GM23338 (cell line): Measurements from ENCODE around the gene CELF2. TPM values are rescaled to one million over a fixed set of nuclear protein-coding genes. Genes with fewer than 3 reads are reported as not detected.

Experiments used
- ATAC-seq: fragments of 200-7000 bp; cut with Tn5 transposase; 3 replicates; pipeline ENCODE4 v1.9.1; 2020
- DNase-seq: peaks from one replicate; pipeline ENCODE4 v3.0.0-alpha.2; 2015; ENCODE audit warnings: low spot score
- H2AFZ ChIP-seq: fragments of 200-600 bp; sonication (generic); 2 replicates; pipeline ENCODE4 v1.8.0; 2016; ENCODE audit warnings: antibody characterized with exemption, mild to moderate bottlenecking, moderate library complexity
- H3F3A ChIP-seq: fragments of 200-600 bp; sonication (generic); replicated peaks from 2 replicates; pipeline ENCODE4 v1.8.0; 2017; ENCODE audit warnings: antibody characterized with exemption, mixed run types, low read depth
- H3K27ac ChIP-seq: fragments of 200-600 bp; sonication (generic); 2 replicates; pipeline ENCODE4 v1.6.1; 2016; ENCODE audit warnings: low read depth
- H3K27me3 ChIP-seq: fragments of 200-600 bp; sonication (generic); 2 replicates; pipeline ENCODE4 v1.8.0; 2016; ENCODE audit warnings: mild to moderate bottlenecking, mixed run types, moderate library complexity; ENCODE audit not compliant: insufficient read depth
- H3K36me3 ChIP-seq: fragments of 200-600 bp; sonication (generic); 2 replicates; pipeline ENCODE4 v1.8.0; 2016; ENCODE audit warnings: mild to moderate bottlenecking; ENCODE audit not compliant: insufficient read depth
- H3K4me1 ChIP-seq: fragments of 200-600 bp; sonication (generic); 2 replicates; pipeline ENCODE4 v1.8.0; 2016; ENCODE audit warnings: mild to moderate bottlenecking, moderate library complexity; ENCODE audit not compliant: insufficient read depth
- H3K4me2 ChIP-seq: fragments of 200-600 bp; sonication (generic); 2 replicates; pipeline ENCODE4 v1.7.1; 2017; ENCODE audit warnings: mixed run types
- H3K4me3 ChIP-seq: fragments of 200-600 bp; sonication (generic); 2 replicates; pipeline ENCODE4 v1.6.1; 2016; ENCODE audit warnings: mixed run types
- H3K79me2 ChIP-seq: fragments of 200-600 bp; sonication (generic); replicated peaks from 2 replicates; pipeline ENCODE4 v1.8.0; 2017; ENCODE audit warnings: mild to moderate bottlenecking; ENCODE audit not compliant: insufficient read depth
- H3K9me2 ChIP-seq: fragments of 200-600 bp; sonication (generic); 2 replicates; pipeline ENCODE4 v1.8.0; 2017; ENCODE audit not compliant: insufficient read depth
- H4K20me1 ChIP-seq: fragments of 200-600 bp; sonication (generic); replicated peaks from 2 replicates; pipeline ENCODE4 v1.8.0; 2017; ENCODE audit warnings: mild to moderate bottlenecking; ENCODE audit not compliant: insufficient read depth
- H3K27ac Mint-ChIP-seq: 2 replicates; pipeline ENCODE4 v1.8.0; 2020; ENCODE audit warnings: inconsistent platforms, mild to moderate bottlenecking, moderate library complexity, mixed read lengths
- H3K27me3 Mint-ChIP-seq: 3 replicates; pipeline ENCODE4 v1.8.0; 2022; ENCODE audit warnings: low read depth, mild to moderate bottlenecking, moderate library complexity, mixed read lengths, inconsistent platforms; ENCODE audit not compliant: insufficient read depth, poor library complexity
- H3K36me3 Mint-ChIP-seq: 3 replicates; pipeline ENCODE4 v1.8.0; 2021; ENCODE audit warnings: low read depth, mild to moderate bottlenecking, inconsistent platforms, moderate library complexity, mixed read lengths
- H3K4me1 Mint-ChIP-seq: 3 replicates; pipeline ENCODE4 v1.8.0; 2020; ENCODE audit warnings: mild to moderate bottlenecking, inconsistent platforms, mixed read lengths
- H3K4me3 Mint-ChIP-seq: 3 replicates; pipeline ENCODE4 v1.8.0; 2021; ENCODE audit warnings: moderate library complexity, mild to moderate bottlenecking, inconsistent platforms, mixed read lengths
- H3K9me3 Mint-ChIP-seq: 3 replicates; pipeline ENCODE4 v1.8.0; 2020; ENCODE audit warnings: moderate library complexity, mild to moderate bottlenecking, inconsistent platforms, mixed read lengths
- CREB1 ChIP-seq: fragments of 250-450 bp; sonication (Bioruptor Pico); IDR thresholded peaks from 2 replicates; pipeline ENCODE4 v1.5.0; 2020; ENCODE audit warnings: low read depth, mild to moderate bottlenecking, moderate library complexity
- JUNB ChIP-seq: IDR thresholded peaks from one replicate; pipeline ENCODE4 v1.6.1; 2016; ENCODE audit warnings: antibody characterized with exemption; ENCODE audit not compliant: unreplicated experiment
- NANOG ChIP-seq: IDR thresholded peaks from 2 replicates; pipeline ENCODE4 v1.6.1; 2016; ENCODE audit warnings: antibody characterized with exemption, borderline replicate concordance
- POLR2AphosphoS5 ChIP-seq: IDR thresholded peaks from 2 replicates; pipeline ENCODE4 v1.6.1; 2016; ENCODE audit warnings: antibody characterized with exemption, low read depth
- STAT1 ChIP-seq: IDR thresholded peaks from one replicate; pipeline ENCODE4 v1.6.1; 2016; ENCODE audit warnings: antibody characterized with exemption; ENCODE audit not compliant: unreplicated experiment
- ZNF114 ChIP-seq: fragments of 250-450 bp; sonication (Bioruptor Pico); IDR thresholded peaks from 2 replicates; pipeline ENCODE4 v1.5.0; 2020; ENCODE audit warnings: mild to moderate bottlenecking, moderate library complexity
- ZNF331 ChIP-seq: fragments of 250-450 bp; sonication (Bioruptor Pico); IDR thresholded peaks from 2 replicates; pipeline ENCODE4 v1.5.0; 2020; ENCODE audit warnings: low read depth, mild to moderate bottlenecking, moderate library complexity
- polyA plus RNA-seq: library from polyadenylated mRNA; unstranded; fragments of >200 nt; fragmentation: Nextera tagmentation; extraction: Ambion mirVana; gene quantifications from 2 replicates; pipeline ENCODE4 v1.2.1, GENCODE V29; 2016
- total RNA-seq: library from RNA; depleted of rRNA; stranded (reverse); fragments of >200 nt; shearing (Covaris generic); gene quantifications from 2 replicates; pipeline ENCODE4 v1.2.3, GENCODE V29; 2014
- TF ChIP-seq, protein P1 (sequence below): IDR thresholded peaks from one replicate; pipeline ENCODE4 v1.6.1; 2018; ENCODE audit warnings: antibody characterized with exemption; ENCODE audit not compliant: unreplicated experiment
- TF ChIP-seq, protein P2 (sequence below), 2 experiments: fragments of 200-600 bp in 1 of 2; sonication (generic) in 1 of 2; conservative IDR thresholded peaks; 2 replicates each; pipeline versions ENCODE4 v1.5.1 to v1.6.1; 2016 to 2017; ENCODE audit warnings: antibody characterized with exemption in 2 of 2, low read depth in 2 of 2, mild to moderate bottlenecking in 2 of 2, moderate library complexity in 1 of 2

CELF2 gene
- total and polyA plus RNA-seq, 2 experiments from 2014 or later: 18.1 to 22.5 TPM

DNA sequence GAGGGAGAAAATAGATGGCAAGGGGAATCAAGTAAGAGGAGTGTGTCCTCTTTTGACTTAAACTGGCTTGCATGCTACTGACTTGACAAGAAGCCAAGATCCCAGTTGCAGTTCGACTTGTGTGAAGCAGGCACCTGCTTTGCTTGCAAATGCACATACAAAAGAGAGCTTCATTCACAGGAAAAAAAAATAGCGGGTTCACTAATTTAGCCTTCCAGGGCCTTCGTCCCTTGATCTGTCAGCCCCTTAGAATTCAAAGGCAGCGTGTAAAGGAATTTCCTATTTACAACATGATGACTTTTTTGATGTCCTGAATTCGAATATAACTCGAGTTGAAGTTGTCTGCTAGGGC lies 192.1 kb downstream of the CELF2 start (continued):
- TF ChIP-seq, protein P1, sequence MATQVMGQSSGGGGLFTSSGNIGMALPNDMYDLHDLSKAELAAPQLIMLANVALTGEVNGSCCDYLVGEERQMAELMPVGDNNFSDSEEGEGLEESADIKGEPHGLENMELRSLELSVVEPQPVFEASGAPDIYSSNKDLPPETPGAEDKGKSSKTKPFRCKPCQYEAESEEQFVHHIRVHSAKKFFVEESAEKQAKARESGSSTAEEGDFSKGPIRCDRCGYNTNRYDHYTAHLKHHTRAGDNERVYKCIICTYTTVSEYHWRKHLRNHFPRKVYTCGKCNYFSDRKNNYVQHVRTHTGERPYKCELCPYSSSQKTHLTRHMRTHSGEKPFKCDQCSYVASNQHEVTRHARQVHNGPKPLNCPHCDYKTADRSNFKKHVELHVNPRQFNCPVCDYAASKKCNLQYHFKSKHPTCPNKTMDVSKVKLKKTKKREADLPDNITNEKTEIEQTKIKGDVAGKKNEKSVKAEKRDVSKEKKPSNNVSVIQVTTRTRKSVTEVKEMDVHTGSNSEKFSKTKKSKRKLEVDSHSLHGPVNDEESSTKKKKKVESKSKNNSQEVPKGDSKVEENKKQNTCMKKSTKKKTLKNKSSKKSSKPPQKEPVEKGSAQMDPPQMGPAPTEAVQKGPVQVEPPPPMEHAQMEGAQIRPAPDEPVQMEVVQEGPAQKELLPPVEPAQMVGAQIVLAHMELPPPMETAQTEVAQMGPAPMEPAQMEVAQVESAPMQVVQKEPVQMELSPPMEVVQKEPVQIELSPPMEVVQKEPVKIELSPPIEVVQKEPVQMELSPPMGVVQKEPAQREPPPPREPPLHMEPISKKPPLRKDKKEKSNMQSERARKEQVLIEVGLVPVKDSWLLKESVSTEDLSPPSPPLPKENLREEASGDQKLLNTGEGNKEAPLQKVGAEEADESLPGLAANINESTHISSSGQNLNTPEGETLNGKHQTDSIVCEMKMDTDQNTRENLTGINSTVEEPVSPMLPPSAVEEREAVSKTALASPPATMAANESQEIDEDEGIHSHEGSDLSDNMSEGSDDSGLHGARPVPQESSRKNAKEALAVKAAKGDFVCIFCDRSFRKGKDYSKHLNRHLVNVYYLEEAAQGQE: no peak
- TF ChIP-seq STAT1 (no peak), NANOG (no peak), POLR2AphosphoS5 (no peak), JUNB (no peak), ZNF114 (CRISPR knock-in tag) (no peak), CREB1 (CRISPR knock-in tag) (no peak)
- TF ChIP-seq, protein P2, sequence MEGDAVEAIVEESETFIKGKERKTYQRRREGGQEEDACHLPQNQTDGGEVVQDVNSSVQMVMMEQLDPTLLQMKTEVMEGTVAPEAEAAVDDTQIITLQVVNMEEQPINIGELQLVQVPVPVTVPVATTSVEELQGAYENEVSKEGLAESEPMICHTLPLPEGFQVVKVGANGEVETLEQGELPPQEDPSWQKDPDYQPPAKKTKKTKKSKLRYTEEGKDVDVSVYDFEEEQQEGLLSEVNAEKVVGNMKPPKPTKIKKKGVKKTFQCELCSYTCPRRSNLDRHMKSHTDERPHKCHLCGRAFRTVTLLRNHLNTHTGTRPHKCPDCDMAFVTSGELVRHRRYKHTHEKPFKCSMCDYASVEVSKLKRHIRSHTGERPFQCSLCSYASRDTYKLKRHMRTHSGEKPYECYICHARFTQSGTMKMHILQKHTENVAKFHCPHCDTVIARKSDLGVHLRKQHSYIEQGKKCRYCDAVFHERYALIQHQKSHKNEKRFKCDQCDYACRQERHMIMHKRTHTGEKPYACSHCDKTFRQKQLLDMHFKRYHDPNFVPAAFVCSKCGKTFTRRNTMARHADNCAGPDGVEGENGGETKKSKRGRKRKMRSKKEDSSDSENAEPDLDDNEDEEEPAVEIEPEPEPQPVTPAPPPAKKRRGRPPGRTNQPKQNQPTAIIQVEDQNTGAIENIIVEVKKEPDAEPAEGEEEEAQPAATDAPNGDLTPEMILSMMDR (conservative IDR thresholded peaks at IDR 0.05; ENCODE audit: low read depth in 2 of 2): no peak

DNA sequence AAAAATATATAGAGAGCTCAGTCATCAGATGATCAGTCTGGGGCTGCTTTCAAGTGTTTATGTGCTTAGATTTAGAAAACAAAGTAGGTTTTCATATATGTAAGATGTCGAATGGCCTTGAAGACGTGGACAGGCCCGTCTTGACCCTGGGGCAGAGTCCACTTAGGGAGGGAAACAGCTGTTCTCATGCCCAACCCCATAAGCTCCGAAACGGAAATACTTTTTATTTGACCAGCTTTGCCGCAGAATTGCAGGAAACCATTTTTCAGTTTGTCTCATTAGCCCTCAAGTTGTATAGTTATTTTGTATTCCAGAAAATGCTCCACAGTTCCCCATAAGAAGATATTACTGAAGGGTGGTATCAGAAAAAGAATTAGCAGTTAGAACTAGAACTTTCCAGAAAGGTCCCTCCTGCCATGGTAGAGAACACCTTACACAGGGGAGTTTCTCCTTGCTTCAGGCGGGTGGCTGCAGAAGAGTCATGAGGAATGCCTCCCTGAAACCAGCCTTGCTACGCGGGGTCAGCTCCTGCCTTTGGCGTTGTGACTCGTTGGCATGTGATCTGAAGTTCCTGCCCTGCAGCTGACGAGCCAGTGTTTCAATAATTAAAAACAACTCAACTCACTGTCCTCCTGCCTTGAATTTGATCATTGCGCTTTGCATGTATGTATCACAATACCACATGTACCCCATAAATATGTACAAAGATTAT lies 192.7 kb downstream of the CELF2 start:
- 0 out of 2 replicates have a peak, but pooled peaks cover 3% of the 10 kb centered on the region for H3F3A ChIP-seq
- H3K4me1 Mint-ChIP-seq: peaks cover 33% of the 10 kb centered on the region
- TF ChIP-seq, protein P1: no peak
- TF ChIP-seq POLR2AphosphoS5 (no peak), ZNF331 (CRISPR knock-in tag) (no peak), JUNB (no peak), CREB1 (CRISPR knock-in tag) (no peak)
- TF ChIP-seq, protein P2 (conservative IDR thresholded peaks at IDR 0.05; ENCODE audit: low read depth in 2 of 2): no peak

More for the DNA sequence above, 192.7 kb downstream of the CELF2 start:
- Mint-ChIP-seq H3K4me3 (no peak overlapping the region), H3K9me3 (no peaks in the 10 kb centered on the region), H3K27me3 (peaks cover 2% of the 10 kb centered on the region), H3K27ac (peak overlapping the region; percentile 29; the same call in 1 of the 2 replicates), H3K36me3 (no peaks in the 10 kb centered on the region)
- Histone ChIP-seq H3K4me1 (peaks cover 24% of the 10 kb centered on the region), H3K27me3 (no peaks in the 10 kb centered on the region), H3K36me3 (no peaks in the 10 kb centered on the region), H2AFZ (no peak overlapping the region), H3K4me2 (no peak overlapping the region), H3K27ac (no peak overlapping the region), H4K20me1 (no peaks in the 10 kb centered on the region), H3K9me2 (peaks cover 6% of the 10 kb centered on the region; the same call in 1 of the 2 replicates), H3K4me3 (no peak overlapping the region), H3K79me2 (peaks cover 7% of the 10 kb centered on the region; the same call in 1 of the 2 replicates)
- no peak for DNase-seq
- no peak for ATAC-seq
